Colonic mucosa (tissue), 4 donors: ENCODE results near the gene SLC10A7. TPM values are rescaled to one million over a fixed set of nuclear protein-coding genes. Genes with fewer than 3 reads are reported as not detected.
"Not testable (repeated sequence)": the region's sequence is repeated elsewhere in the genome, so short reads cannot be mapped to it uniquely, and the experiment has no call there.

ENCODE experiments used
- DNase-seq: peaks from one replicate; pipeline ENCODE4 v3.0.0-alpha.2; 2020
- H3K27ac ChIP-seq: fragments of 200-600 bp; one replicate; pipeline ENCODE4 v1.8.0; 2021
- H3K27me3 ChIP-seq: fragments of 200-600 bp; one replicate; pipeline ENCODE4 v1.8.0; 2021
- H3K36me3 ChIP-seq: fragments of 200-600 bp; one replicate; pipeline ENCODE4 v1.8.0; 2021
- H3K4me1 ChIP-seq: fragments of 200-600 bp; one replicate; pipeline ENCODE4 v1.8.0; 2021; ENCODE audit warnings: mild to moderate bottlenecking
- H3K4me3 ChIP-seq: fragments of 200-600 bp; one replicate; pipeline ENCODE4 v1.8.0; 2021
- H3K9ac ChIP-seq, 2 donors: one replicate each; pipeline ENCODE4 v1.7.0; 2013; ENCODE audit warnings: control low read depth in 2 of 2, low read depth in 2 of 2, low read length in 2 of 2
- H3K9me3 ChIP-seq: fragments of 200-600 bp; one replicate; pipeline ENCODE4 v1.8.0; 2021
- intact Hi-C: fragments of 100-400 bp; cut with DNase I; formaldehyde crosslinking; loops from one replicate; pipeline ENCODE4 v1.14.1; 2022
- total RNA-seq, 2 donors: library from RNA; stranded (reverse); fragmentation: NEBNext Ultra II Directional in 1 of 2; extraction: Animal tissue kit (Norgen Biotek cat#: 25700) in 1 of 2; gene quantifications; one replicate each; pipeline ENCODE4 v1.2.1, GENCODE V29; 2021
- TF ChIP-seq, protein P1 (sequence below): fragments of 200-600 bp; IDR thresholded peaks from one replicate; pipeline ENCODE4 v1.8.0; 2022; ENCODE audit warnings: antibody characterized with exemption, mild to moderate bottlenecking
- donor health status: healthy.
- donor health status: DM: no; HTN: no; CAD: no.
- donor health status: DM: no; HTN: no; CAD: no.

Gene SLC10A7
- total RNA-seq, 2 donors from 2014 or later, result 17.4 to 19.2 TPM

- DNase-seq, result no peak
- Histone ChIP-seq H3K36me3 (no peaks in the 10 kb centered on the region), H3K27ac (no peak overlapping the region), H3K27me3 (no peaks in the 10 kb centered on the region), H3K4me1 (no peaks in the 10 kb centered on the region), H3K9ac (no peak overlapping the region), H3K4me3 (no peak overlapping the region), H3K9me3 (no peaks in the 10 kb centered on the region)
- TF ChIP-seq, protein P1, sequence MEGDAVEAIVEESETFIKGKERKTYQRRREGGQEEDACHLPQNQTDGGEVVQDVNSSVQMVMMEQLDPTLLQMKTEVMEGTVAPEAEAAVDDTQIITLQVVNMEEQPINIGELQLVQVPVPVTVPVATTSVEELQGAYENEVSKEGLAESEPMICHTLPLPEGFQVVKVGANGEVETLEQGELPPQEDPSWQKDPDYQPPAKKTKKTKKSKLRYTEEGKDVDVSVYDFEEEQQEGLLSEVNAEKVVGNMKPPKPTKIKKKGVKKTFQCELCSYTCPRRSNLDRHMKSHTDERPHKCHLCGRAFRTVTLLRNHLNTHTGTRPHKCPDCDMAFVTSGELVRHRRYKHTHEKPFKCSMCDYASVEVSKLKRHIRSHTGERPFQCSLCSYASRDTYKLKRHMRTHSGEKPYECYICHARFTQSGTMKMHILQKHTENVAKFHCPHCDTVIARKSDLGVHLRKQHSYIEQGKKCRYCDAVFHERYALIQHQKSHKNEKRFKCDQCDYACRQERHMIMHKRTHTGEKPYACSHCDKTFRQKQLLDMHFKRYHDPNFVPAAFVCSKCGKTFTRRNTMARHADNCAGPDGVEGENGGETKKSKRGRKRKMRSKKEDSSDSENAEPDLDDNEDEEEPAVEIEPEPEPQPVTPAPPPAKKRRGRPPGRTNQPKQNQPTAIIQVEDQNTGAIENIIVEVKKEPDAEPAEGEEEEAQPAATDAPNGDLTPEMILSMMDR, result no peak
- intact Hi-C loops, result no loop called here
Observed at GRCh38 chr4:146371812-146372211, 149.9 kb downstream of the SLC10A7 start.

DNA sequence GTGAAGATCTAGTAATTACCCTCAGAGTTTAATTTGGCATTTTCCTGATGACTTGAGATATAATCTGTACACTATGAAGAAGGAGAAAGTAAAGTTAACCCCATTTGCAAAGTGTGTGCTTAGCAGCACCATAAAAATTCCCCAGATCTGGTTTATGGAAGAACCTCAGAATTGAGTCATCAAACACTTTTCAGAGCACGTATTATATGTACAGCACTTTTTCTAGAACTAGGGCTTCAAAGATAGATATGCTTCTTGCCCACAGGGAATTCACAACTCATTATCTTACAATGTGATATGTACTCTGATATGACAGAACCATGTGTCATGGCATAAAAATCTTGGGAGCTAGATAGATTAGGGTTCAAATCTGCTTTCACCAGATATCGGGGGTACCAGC, 150.9 kb downstream of the SLC10A7 start:
- H3K4me1 ChIP-seq, result no peaks in the 10 kb centered on the region
- intact Hi-C loops, result no loop called here

DNA sequence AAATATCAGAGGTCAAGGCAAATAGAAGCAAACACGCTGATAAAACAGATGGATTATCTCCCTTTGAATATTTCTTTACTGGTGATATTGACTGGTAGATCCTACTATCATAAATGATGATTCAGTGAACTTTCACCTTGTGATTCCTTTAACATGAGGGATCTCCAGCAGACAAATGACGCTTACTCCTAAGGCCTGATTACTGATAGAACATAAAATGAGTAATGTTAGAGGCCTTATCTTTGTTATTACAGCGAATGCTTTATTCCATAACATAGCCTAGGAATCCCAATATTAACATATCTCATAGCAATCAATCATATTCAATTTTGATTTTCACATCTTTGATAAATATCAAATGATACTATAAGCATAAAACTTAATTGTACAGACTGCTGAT, 152.3 kb downstream of the SLC10A7 start:
- Histone ChIP-seq H3K9me3 (no peaks in the 10 kb centered on the region), H3K27ac (no peak overlapping the region), H3K36me3 (no peaks in the 10 kb centered on the region), H3K4me3 (no peak overlapping the region), H3K4me1 (no peaks in the 10 kb centered on the region), H3K27me3 (no peaks in the 10 kb centered on the region), H3K9ac (no peak overlapping the region)
- DNase-seq, result no peak
- intact Hi-C loops, result no loop called here
- TF ChIP-seq, protein P1, result no peak

More for the DNA sequence above, 150.9 kb downstream of the SLC10A7 start:
- DNase-seq, result no peak
- Histone ChIP-seq H3K9me3 (no peaks in the 10 kb centered on the region), H3K4me3 (no peak overlapping the region), H3K9ac (no peak overlapping the region), H3K27me3 (no peaks in the 10 kb centered on the region), H3K36me3 (no peaks in the 10 kb centered on the region), H3K27ac (no peak overlapping the region)
- TF ChIP-seq, protein P1, result no peak

DNA sequence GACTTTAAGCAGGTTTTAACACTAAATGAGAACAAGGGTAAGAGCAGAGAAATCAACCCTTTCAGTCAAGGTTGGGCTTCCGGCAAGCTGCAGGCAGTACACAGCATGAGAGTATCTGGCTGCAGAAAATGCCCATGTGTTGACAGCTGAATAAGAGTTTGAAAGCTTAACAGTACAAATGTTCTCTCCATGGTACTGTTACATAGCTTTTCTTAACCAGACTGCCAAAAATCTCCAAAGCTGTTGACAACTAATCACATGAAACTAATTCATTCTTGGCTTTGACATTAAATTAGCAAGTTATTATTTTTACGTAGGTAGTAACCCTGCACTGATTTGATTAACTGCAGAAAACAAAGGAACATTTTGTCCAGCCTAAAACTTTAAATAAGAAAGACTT, 153.5 kb downstream of the SLC10A7 start:
- Histone ChIP-seq H3K27me3 (no peaks in the 10 kb centered on the region), H3K4me1 (no peaks in the 10 kb centered on the region), H3K4me3 (no peak overlapping the region), H3K9me3 (no peaks in the 10 kb centered on the region), H3K9ac (no peak overlapping the region), H3K36me3 (no peaks in the 10 kb centered on the region), H3K27ac (no peak overlapping the region)
- TF ChIP-seq, protein P1, result no peak
- no peak for DNase-seq
- intact Hi-C loops, result no loop called here

DNA sequence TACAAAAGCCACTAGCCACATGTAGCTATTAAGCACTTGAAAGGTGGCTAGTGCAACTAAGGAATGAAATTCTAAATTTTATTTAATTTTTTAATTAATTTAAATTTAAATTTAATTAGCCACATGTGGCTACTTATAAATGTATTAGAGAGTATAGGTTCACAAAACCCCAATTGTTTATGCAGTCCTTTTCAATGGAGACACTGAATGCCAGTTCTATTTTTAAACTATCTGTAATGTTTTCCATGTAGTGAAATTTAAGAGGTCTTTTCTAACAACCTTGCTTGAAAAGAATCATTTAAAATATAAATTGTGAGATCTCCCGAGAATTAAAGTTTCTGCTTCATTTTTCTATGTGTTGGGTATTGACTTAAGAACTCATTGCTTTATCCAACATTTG, 154.4 kb downstream of the SLC10A7 start:
- TF ChIP-seq, protein P1, result no peak
- Histone ChIP-seq H3K27ac (no peak overlapping the region), H3K9ac (no peak overlapping the region), H3K4me3 (no peak overlapping the region), H3K9me3 (no peaks in the 10 kb centered on the region), H3K36me3 (no peaks in the 10 kb centered on the region), H3K4me1 (no peaks in the 10 kb centered on the region), H3K27me3 (no peaks in the 10 kb centered on the region)
- DNase-seq, result no peak
- intact Hi-C loops, result no loop called here

DNA sequence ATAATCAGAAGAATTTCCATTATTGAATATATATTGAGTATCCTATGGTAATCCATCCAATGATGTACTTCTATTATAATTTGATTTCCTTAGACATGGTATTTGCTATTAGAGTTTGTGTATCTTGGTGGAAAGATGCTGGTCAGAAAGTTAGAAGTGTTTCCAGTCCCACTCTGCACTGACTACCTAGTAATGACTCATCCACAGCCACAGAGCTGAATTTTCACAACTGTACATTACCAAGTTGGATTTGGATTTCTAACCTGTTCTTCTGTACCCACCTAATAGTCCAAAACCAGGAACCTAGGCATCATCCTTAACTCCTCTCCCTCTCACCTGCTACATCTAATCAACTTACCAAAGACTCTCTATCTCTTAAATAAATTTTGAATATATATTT, 162.0 kb downstream of the SLC10A7 start:
- Histone ChIP-seq H3K36me3 (no peaks in the 10 kb centered on the region), H3K9ac (no peak overlapping the region), H3K4me3 (no peak overlapping the region), H3K9me3 (no peaks in the 10 kb centered on the region), H3K4me1 (no peaks in the 10 kb centered on the region), H3K27ac (no peak overlapping the region), H3K27me3 (no peaks in the 10 kb centered on the region)
- TF ChIP-seq, protein P1, result no peak
- intact Hi-C loops, result no loop called here
- no peak for DNase-seq

GRCh38 chr4:146350114-146350513, 171.6 kb downstream of the SLC10A7 start:
- DNase-seq, H3K27ac ChIP-seq, H3K4me3 ChIP-seq, H3K36me3 ChIP-seq, H3K27me3 ChIP-seq, H3K9me3 ChIP-seq, H3K9ac ChIP-seq, H3K4me1 ChIP-seq, intact Hi-C loops: not testable (repeated sequence)
